SK-N-SH treated with all-trans-retinoic acid at 6 μM for 48 hours (cell line): ENCODE data around the gene DHRS7B.

Source experiments
- ATAC-seq: fragments of 200-7000 bp; cut with Tn5 transposase; 3 replicates; pipeline ENCODE4 v1.9.1; 2020; ENCODE audit warnings: mild to moderate bottlenecking, moderate library complexity
- BACH2 ChIP-seq: fragments of 250-450 bp; sonication (Bioruptor Pico); IDR thresholded peaks from 2 replicates; pipeline ENCODE4 v1.9.0; 2021; ENCODE audit warnings: mild to moderate bottlenecking, borderline replicate concordance
- CREB5 ChIP-seq: fragments of 250-450 bp; sonication (Bioruptor Pico); IDR thresholded peaks from 2 replicates; pipeline ENCODE4 v1.5.1; 2020; ENCODE audit warnings: low read depth, mild to moderate bottlenecking, moderate library complexity
- CSDC2 ChIP-seq: fragments of 250-450 bp; sonication (Bioruptor Pico); IDR thresholded peaks from 2 replicates; pipeline ENCODE4 v1.5.0; 2020; ENCODE audit warnings: mild to moderate bottlenecking, moderate library complexity
- ESRRG ChIP-seq: fragments of 250-450 bp; sonication (Bioruptor Pico); IDR thresholded peaks from 2 replicates; pipeline ENCODE4 v1.6.1; 2021; ENCODE audit warnings: mild to moderate bottlenecking
- GLIS3 ChIP-seq: fragments of 250-450 bp; sonication (Bioruptor Pico); IDR thresholded peaks from 2 replicates; pipeline ENCODE4 v1.5.0; 2020; ENCODE audit warnings: mild to moderate bottlenecking, moderate library complexity
- ISL1 ChIP-seq: fragments of 250-450 bp; sonication (Bioruptor Pico); IDR thresholded peaks from 2 replicates; pipeline ENCODE4 v2.1.2; 2022; ENCODE audit warnings: mild to moderate bottlenecking, moderate library complexity
- OSR1 ChIP-seq: fragments of 250-450 bp; sonication (Bioruptor Pico); IDR thresholded peaks from 2 replicates; pipeline ENCODE4 v1.8.0; 2022; ENCODE audit warnings: moderate library complexity, mild to moderate bottlenecking, inconsistent platforms
- PATZ1 ChIP-seq: fragments of 250-450 bp; sonication (Bioruptor Pico); IDR thresholded peaks from 2 replicates; pipeline ENCODE4 v1.8.0; 2020; ENCODE audit warnings: mild to moderate bottlenecking, moderate library complexity, borderline replicate concordance
- POU6F1 ChIP-seq: fragments of 250-450 bp; sonication (Bioruptor Pico); IDR thresholded peaks from 2 replicates; pipeline ENCODE4 v1.8.0; 2021; ENCODE audit warnings: low read depth, mild to moderate bottlenecking, moderate library complexity, borderline replicate concordance
- SNAI2 ChIP-seq: fragments of 250-450 bp; sonication (Bioruptor Pico); IDR thresholded peaks from 2 replicates; pipeline ENCODE4 v1.5.0; 2020; ENCODE audit warnings: mild to moderate bottlenecking, moderate library complexity
- TCF4 ChIP-seq: fragments of 250-450 bp; sonication (Bioruptor Pico); IDR thresholded peaks from 2 replicates; pipeline ENCODE4 v1.8.0; 2021; ENCODE audit warnings: mild to moderate bottlenecking, moderate library complexity, borderline replicate concordance
- TOX ChIP-seq: fragments of 250-450 bp; sonication (Bioruptor Pico); IDR thresholded peaks from 2 replicates; pipeline ENCODE4 v1.8.0; 2021; ENCODE audit warnings: mild to moderate bottlenecking, moderate library complexity, borderline replicate concordance
- TSHZ2 ChIP-seq: fragments of 250-450 bp; sonication (Bioruptor Pico); IDR thresholded peaks from 2 replicates; pipeline ENCODE4 v1.5.0; 2020; ENCODE audit warnings: mild to moderate bottlenecking, moderate library complexity
- ZC3H10 ChIP-seq: fragments of 250-450 bp; sonication (Bioruptor Pico); IDR thresholded peaks from 2 replicates; pipeline ENCODE4 v1.5.1; 2021; ENCODE audit warnings: mild to moderate bottlenecking, moderate library complexity
- ZFP3 ChIP-seq: fragments of 250-450 bp; sonication (Bioruptor Pico); IDR thresholded peaks from 2 replicates; pipeline ENCODE4 v1.5.0; 2020; ENCODE audit warnings: mild to moderate bottlenecking, moderate library complexity
- ZFP30 ChIP-seq: fragments of 450-650 bp; formaldehyde crosslinking; IDR thresholded peaks from 2 replicates; pipeline ENCODE4 v1.5.0; 2022; ENCODE audit warnings: mild to moderate bottlenecking, moderate library complexity
- ZNF565 ChIP-seq: fragments of 450-650 bp; formaldehyde crosslinking; conservative IDR thresholded peaks from 2 replicates; pipeline ENCODE4 v1.5.0; 2020; ENCODE audit warnings: low read depth, mild to moderate bottlenecking, moderate library complexity
- ZNF70 ChIP-seq: fragments of 450-650 bp; formaldehyde crosslinking; IDR thresholded peaks from 2 replicates; pipeline ENCODE4 v1.5.0; 2020; ENCODE audit warnings: mild to moderate bottlenecking, moderate library complexity

The DHRS7B gene

GRCh38 chr17:21095735-21096134, 31.0 kb upstream of the DHRS7B start:
- no peak for TF ChIP-seq GLIS3 (CRISPR knock-in tag)
- no peak for TF ChIP-seq ZNF565 (CRISPR knock-in tag)

GRCh38 chr17:21096874-21097273, 29.9 kb upstream of the DHRS7B start:
- TF ChIP-seq ZC3H10 (CRISPR knock-in tag) (no peak), PATZ1 (CRISPR knock-in tag) (no peak), TCF4 (CRISPR knock-in tag) (no peak), ZNF70 (CRISPR knock-in tag) (no peak), POU6F1 (no peak), ESRRG (CRISPR knock-in tag) (no peak), TSHZ2 (CRISPR knock-in tag) (no peak), ISL1 (no peak), TOX (CRISPR knock-in tag) (no peak), GLIS3 (CRISPR knock-in tag) (no peak), CREB5 (no peak), OSR1 (CRISPR knock-in tag) (no peak)
- TF ChIP-seq, all 23 proteins: peak for 0
- ATAC-seq: no peak

More at GRCh38 chr17:21095735-21096134, 31.0 kb upstream of the DHRS7B start:
- no peak for ATAC-seq

- TF ChIP-seq ZNF70 (CRISPR knock-in tag) (no peak), TCF4 (CRISPR knock-in tag) (no peak), OSR1 (CRISPR knock-in tag) (no peak), TSHZ2 (CRISPR knock-in tag) (no peak), ZNF565 (CRISPR knock-in tag) (no peak), BACH2 (CRISPR knock-in tag) (no peak), CSDC2 (CRISPR knock-in tag) (no peak), SNAI2 (CRISPR knock-in tag) (no peak), ZFP3 (no peak), ISL1 (no peak), ZFP30 (no peak), CREB5 (no peak), TOX (CRISPR knock-in tag) (no peak)
- peak; percentile 99 for ATAC-seq
Measured at GRCh38 chr17:21098934-21099689, 27.7 kb upstream of the DHRS7B start.
